ENCODE measurements around the gene GRPEL1. TPM values are rescaled to one million over a fixed set of nuclear protein-coding genes. Genes with fewer than 3 reads are reported as not detected.

Gene GRPEL1
- total and polyA plus RNA-seq, 2 of the 13 experiments (the other 11 are each of a cell fraction or from before 2014, with no cell fraction given) = 32.3 to 141 TPM

DNA sequence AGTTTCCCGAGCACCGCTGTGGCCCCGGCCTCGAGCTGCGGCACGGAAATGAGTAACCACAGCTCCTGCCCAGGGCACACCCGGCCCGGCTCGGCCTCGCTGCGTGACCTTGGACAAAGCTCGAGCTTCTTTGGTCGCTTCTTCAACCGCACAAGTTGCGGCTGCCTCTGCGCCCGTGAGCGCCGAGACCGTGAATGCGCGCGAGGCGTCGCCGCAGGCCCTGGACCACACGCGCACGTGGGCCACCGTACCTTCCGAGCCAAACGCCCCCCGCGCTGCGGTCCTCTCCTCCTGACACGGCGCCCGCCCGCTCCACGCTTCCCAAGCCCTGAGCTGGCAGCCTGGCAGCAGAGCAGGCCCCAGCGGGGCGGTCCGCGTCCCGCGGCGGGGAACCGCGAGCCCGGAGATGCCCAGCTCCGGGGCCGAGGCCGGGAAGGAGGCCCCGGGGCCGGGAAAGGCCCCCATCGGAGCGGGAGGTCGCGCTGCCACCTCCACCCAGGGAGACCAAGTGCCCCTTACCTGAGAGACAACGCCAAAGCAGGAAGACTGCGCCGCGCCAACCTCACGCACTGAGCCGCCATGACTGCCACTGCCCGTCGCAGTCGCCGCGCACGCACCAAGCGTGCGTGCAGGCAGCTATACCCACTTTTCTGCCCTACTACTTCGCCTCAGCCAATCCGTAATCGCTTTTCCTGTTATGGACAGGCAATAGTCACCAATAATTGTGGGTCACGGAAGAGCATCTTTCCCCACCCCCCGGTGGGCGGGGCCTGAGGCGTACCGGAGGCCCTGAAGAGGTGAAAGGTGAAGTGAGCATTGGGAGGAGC, at the start of gene GRPEL1 (continued):
- TF ChIP-seq, protein P1, sequence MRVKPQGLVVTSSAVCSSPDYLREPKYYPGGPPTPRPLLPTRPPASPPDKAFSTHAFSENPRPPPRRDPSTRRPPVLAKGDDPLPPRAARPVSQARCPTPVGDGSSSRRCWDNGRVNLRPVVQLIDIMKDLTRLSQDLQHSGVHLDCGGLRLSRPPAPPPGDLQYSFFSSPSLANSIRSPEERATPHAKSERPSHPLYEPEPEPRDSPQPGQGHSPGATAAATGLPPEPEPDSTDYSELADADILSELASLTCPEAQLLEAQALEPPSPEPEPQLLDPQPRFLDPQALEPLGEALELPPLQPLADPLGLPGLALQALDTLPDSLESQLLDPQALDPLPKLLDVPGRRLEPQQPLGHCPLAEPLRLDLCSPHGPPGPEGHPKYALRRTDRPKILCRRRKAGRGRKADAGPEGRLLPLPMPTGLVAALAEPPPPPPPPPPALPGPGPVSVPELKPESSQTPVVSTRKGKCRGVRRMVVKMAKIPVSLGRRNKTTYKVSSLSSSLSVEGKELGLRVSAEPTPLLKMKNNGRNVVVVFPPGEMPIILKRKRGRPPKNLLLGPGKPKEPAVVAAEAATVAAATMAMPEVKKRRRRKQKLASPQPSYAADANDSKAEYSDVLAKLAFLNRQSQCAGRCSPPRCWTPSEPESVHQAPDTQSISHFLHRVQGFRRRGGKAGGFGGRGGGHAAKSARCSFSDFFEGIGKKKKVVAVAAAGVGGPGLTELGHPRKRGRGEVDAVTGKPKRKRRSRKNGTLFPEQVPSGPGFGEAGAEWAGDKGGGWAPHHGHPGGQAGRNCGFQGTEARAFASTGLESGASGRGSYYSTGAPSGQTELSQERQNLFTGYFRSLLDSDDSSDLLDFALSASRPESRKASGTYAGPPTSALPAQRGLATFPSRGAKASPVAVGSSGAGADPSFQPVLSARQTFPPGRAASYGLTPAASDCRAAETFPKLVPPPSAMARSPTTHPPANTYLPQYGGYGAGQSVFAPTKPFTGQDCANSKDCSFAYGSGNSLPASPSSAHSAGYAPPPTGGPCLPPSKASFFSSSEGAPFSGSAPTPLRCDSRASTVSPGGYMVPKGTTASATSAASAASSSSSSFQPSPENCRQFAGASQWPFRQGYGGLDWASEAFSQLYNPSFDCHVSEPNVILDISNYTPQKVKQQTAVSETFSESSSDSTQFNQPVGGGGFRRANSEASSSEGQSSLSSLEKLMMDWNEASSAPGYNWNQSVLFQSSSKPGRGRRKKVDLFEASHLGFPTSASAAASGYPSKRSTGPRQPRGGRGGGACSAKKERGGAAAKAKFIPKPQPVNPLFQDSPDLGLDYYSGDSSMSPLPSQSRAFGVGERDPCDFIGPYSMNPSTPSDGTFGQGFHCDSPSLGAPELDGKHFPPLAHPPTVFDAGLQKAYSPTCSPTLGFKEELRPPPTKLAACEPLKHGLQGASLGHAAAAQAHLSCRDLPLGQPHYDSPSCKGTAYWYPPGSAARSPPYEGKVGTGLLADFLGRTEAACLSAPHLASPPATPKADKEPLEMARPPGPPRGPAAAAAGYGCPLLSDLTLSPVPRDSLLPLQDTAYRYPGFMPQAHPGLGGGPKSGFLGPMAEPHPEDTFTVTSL (CRISPR knock-in tag; IDR thresholded peaks at IDR 0.05; ENCODE audit: borderline replicate concordance) = no peak
- peak; percentile 80; the same call in 1 of the 2 replicates for TF ChIP-seq ZNF691 (CRISPR knock-in tag; IDR thresholded peaks at IDR 0.05; ENCODE audit: borderline replicate concordance, low read depth)

DNA sequence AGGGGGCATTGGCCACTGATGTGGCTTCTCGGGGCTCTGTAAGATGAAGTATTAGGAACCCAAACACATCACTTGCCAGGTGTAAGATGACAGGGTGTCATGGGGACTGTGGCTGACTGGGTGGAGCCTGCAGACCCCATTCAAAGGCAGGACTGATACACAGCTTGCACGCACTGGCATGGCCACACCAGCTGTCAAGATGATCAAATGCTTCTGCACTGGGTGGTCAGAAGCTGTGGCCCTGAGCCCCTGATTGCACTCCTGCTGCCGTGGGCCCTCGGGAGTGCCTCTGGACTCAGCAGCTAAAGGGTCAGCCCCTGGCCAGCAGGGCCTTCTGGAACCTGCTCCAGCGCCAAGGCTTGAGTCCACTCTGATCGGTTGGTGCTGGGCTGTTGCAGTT, 48.8 kb upstream of the GRPEL1 start:
- DNase-seq (ENCODE audit: low spot score) (no peak), ATAC-seq (no peak), FAIRE-seq (no peak)
- Histone ChIP-seq H2AFZ (ENCODE audit: low read length) (no peak overlapping the region), H3K9me3 (ENCODE audit: low read length) (no peaks in the 10 kb centered on the region), H3K4me1 (ENCODE audit: insufficient read depth, low read length) (no peaks in the 10 kb centered on the region), H4K20me1 (ENCODE audit: insufficient read depth, low read length) (no peaks in the 10 kb centered on the region), H3K79me2 (ENCODE audit: insufficient read depth, low read length) (no peaks in the 10 kb centered on the region), H3K4me2 (ENCODE audit: low read depth, low read length) (no peak overlapping the region), H3K4me3 (replicated peaks in 1 of 3; ENCODE audit: insufficient read depth in 1 of 3, low read depth in 2 of 3, low read length in 3 of 3) (no peak overlapping the region), H3K36me3 (replicated peaks in 1 of 2; ENCODE audit: control insufficient read depth in 1 of 2, insufficient read depth in 2 of 2, low read length in 2 of 2) (no peaks in the 10 kb centered on the region), H3K27me3 (ENCODE audit: control insufficient read depth in 1 of 2, insufficient read depth in 2 of 2, low read length in 2 of 2) (peaks cover 2 to 20% of the 10 kb centered on the region in 2 experiments; a peak in 4 of 5 replicates), H3K9ac (ENCODE audit: insufficient read depth, low read depth, low read length) (no peak overlapping the region), H3K27ac (ENCODE audit: extremely low read length, insufficient read depth, low read length) (no peak overlapping the region)
- BruUV-seq (replicated peaks) = no TSS peak
- intact Hi-C loops (cut with micrococcal nuclease; ENCODE audit: unreplicated experiment) (no loop called here), in situ Hi-C loops (cut with HindIII; ENCODE audit: extremely low pct_ligation_motif_present, low pct_unique_long_range_greater_than_20kb) (no loop called here)
- WGBS (ENCODE audit: low lambda C conversion rate) = 47% methylated on average over 3 of the region's 6 CpGs
- CTCF ChIA-PET (ENCODE audit: low intra/inter-chr PET ratio, low total read pairs) = no interaction called here
- POLR2A ChIA-PET = no interaction called here
- TF ChIP-seq ZBTB43 (CRISPR knock-in tag; conservative IDR thresholded peaks at IDR 0.05) = no peak
- no peak for TF ChIP-seq TSC22D2 (CRISPR knock-in tag; IDR thresholded peaks at IDR 0.05; ENCODE audit: borderline replicate concordance)
- no peak for TF ChIP-seq E2F2 (CRISPR knock-in tag; IDR thresholded peaks at IDR 0.05; ENCODE audit: borderline replicate concordance)
- no peak for TF ChIP-seq SAFB2 (CRISPR knock-in tag; IDR thresholded peaks at IDR 0.05; ENCODE audit: borderline replicate concordance, low read depth)
- no peak for TF ChIP-seq KDM3A (CRISPR knock-in tag; IDR thresholded peaks at IDR 0.05; ENCODE audit: low read depth)
- no peak for TF ChIP-seq SRSF9 (IDR thresholded peaks at IDR 0.05; ENCODE audit: borderline replicate concordance, insufficient read depth, low read depth, low read length, poor library complexity, severe bottlenecking)
- TF ChIP-seq ZNF280B (CRISPR knock-in tag; IDR thresholded peaks at IDR 0.05; ENCODE audit: borderline replicate concordance) = no peak

Data from HepG2 (cell line).